ENCODE results near the gene ACP3. TPM values are rescaled to one million over a fixed set of nuclear protein-coding genes. Genes with fewer than 3 reads are reported as not detected.
A peak's percentile ranks its signal among the peaks of the same experiment; 100 is the strongest.

ACP3 gene
- polyA plus RNA-seq, 1 donor (not counting 4 experiments of a cell fraction or from before 2014, with no cell fraction given) = 1.3 TPM

GRCh38 chr3:132321304-132321703, 4.1 kb downstream of the ACP3 start:
- no peak overlapping the region for H2AFZ ChIP-seq (ENCODE audit: control insufficient read depth, low read length)
- no peak overlapping the region for H3K4me3 ChIP-seq (ENCODE audit: control insufficient read depth in 2 of 3, extremely low read depth in 1 of 3, insufficient read depth in 2 of 3, low read depth in 1 of 3, low read length in 3 of 3)
- FAIRE-seq (peak; percentile 43), DNase-seq (ENCODE audit: low read depth, low spot score) (no peak)
- H3K4me2 ChIP-seq (ENCODE audit: control insufficient read depth, extremely low read depth, insufficient read depth, low read depth, low read length) = no peak overlapping the region
- H3K9me3 ChIP-seq (ENCODE audit: control insufficient read depth, low read depth, low read length) = no peaks in the 10 kb centered on the region
- dilution Hi-C loops (cut with MboI; ENCODE audit: extremely low pct_ligation_motif_present, low sequenced_read_pairs) = no loop called here
- H3K4me1 ChIP-seq (ENCODE audit: control insufficient read depth, extremely low read depth, insufficient read depth, low read length) = peaks cover 23% of the 10 kb centered on the region
- no peak overlapping the region for H3K9ac ChIP-seq (ENCODE audit: control insufficient read depth, extremely low read depth, insufficient read depth, low read length)
- no peaks in the 10 kb centered on the region for H4K20me1 ChIP-seq (ENCODE audit: control insufficient read depth, extremely low read depth, insufficient read depth, low read length)
- H3K36me3 ChIP-seq (ENCODE audit: control insufficient read depth in 2 of 2, extremely low read depth in 1 of 2, insufficient read depth in 2 of 2, low read length in 2 of 2) = no peaks in the 10 kb centered on the region
- TF ChIP-seq EZH2 (IDR thresholded peaks at IDR 0.05; ENCODE audit: low read length) (no peak), CTCF (optimal IDR thresholded peaks at IDR 0.05 in 1 of 3, IDR thresholded peaks at IDR 0.05 in 1 of 3, conservative IDR thresholded peaks at IDR 0.05 in 1 of 3; ENCODE audit: extremely low read depth in 1 of 3, insufficient read depth in 2 of 3, low read length in 3 of 3) (no peak)
- H3K79me2 ChIP-seq (ENCODE audit: control insufficient read depth, insufficient read depth, low read length) = no peaks in the 10 kb centered on the region
- no peaks in the 10 kb centered on the region for H3K27me3 ChIP-seq (ENCODE audit: control insufficient read depth, extremely low read depth, insufficient read depth, low read length)
- no peaks in the 10 kb centered on the region for H3K9me1 ChIP-seq (ENCODE audit: control insufficient read depth, extremely low read depth, insufficient read depth, low read length)
- H3K27ac ChIP-seq (ENCODE audit: control insufficient read depth, insufficient read depth, low read length) = no peak overlapping the region

GRCh38 chr3:132325103-132325606, 7.9 kb downstream of the ACP3 start:
- H3K9me3 ChIP-seq (ENCODE audit: control insufficient read depth, low read depth, low read length) = no peaks in the 10 kb centered on the region
- TF ChIP-seq CTCF (optimal IDR thresholded peaks at IDR 0.05 in 1 of 3, IDR thresholded peaks at IDR 0.05 in 1 of 3, conservative IDR thresholded peaks at IDR 0.05 in 1 of 3; ENCODE audit: extremely low read depth in 1 of 3, insufficient read depth in 2 of 3, low read length in 3 of 3) (no peak), EZH2 (IDR thresholded peaks at IDR 0.05; ENCODE audit: low read length) (no peak)
- H3K4me3 ChIP-seq (ENCODE audit: control insufficient read depth in 2 of 3, extremely low read depth in 1 of 3, insufficient read depth in 2 of 3, low read depth in 1 of 3, low read length in 3 of 3) = no peak overlapping the region
- no peaks in the 10 kb centered on the region for H3K36me3 ChIP-seq (ENCODE audit: control insufficient read depth in 2 of 2, extremely low read depth in 1 of 2, insufficient read depth in 2 of 2, low read length in 2 of 2)
- FAIRE-seq (no peak), DNase-seq (ENCODE audit: low read depth, low spot score) (no peak)
- H3K27ac ChIP-seq (ENCODE audit: control insufficient read depth, insufficient read depth, low read length) = no peak overlapping the region
- H3K4me1 ChIP-seq (ENCODE audit: control insufficient read depth, extremely low read depth, insufficient read depth, low read length) = peaks cover 2% of the 10 kb centered on the region
- dilution Hi-C loops (cut with MboI; ENCODE audit: extremely low pct_ligation_motif_present, low sequenced_read_pairs) = no loop called here
- H3K27me3 ChIP-seq (ENCODE audit: control insufficient read depth, extremely low read depth, insufficient read depth, low read length) = no peaks in the 10 kb centered on the region
- H3K4me2 ChIP-seq (ENCODE audit: control insufficient read depth, extremely low read depth, insufficient read depth, low read depth, low read length) = no peak overlapping the region
- no peak overlapping the region for H2AFZ ChIP-seq (ENCODE audit: control insufficient read depth, low read length)
- H3K9ac ChIP-seq (ENCODE audit: control insufficient read depth, extremely low read depth, insufficient read depth, low read length) = no peak overlapping the region
- H3K9me1 ChIP-seq (ENCODE audit: control insufficient read depth, extremely low read depth, insufficient read depth, low read length) = no peaks in the 10 kb centered on the region
- no peaks in the 10 kb centered on the region for H4K20me1 ChIP-seq (ENCODE audit: control insufficient read depth, extremely low read depth, insufficient read depth, low read length)
- H3K79me2 ChIP-seq (ENCODE audit: control insufficient read depth, insufficient read depth, low read length) = no peaks in the 10 kb centered on the region

All from keratinocyte (primary cell).